Measurements from ENCODE around the gene PREX1. TPM values are rescaled to one million over a fixed set of nuclear protein-coding genes. Genes with fewer than 3 reads are reported as not detected.
A peak's percentile ranks its signal among the peaks of the same experiment; 100 is the strongest.

Gene PREX1
- total RNA-seq, 4 donors from 2014 or later = 7.5 to 10.9 (median 9.1) TPM

GRCh38 chr20:48729538-48729937 is 98.3 kb downstream of the PREX1 start:
- DNase-seq (no peak), ATAC-seq (no peak)
- peaks cover 0 to 3% of the 10 kb centered on the region in 2 donors for H3K4me1 ChIP-seq
- H3K27me3 ChIP-seq = no peaks in the 10 kb centered on the region
- intact Hi-C loops (cut with DNase I; ENCODE audit: low total_unique reads) (no loop called here), in situ Hi-C loops (cut with MboI; ENCODE audit: low sequenced_read_pairs in 4 of 4) (no loop called here)
- H3K27ac ChIP-seq = no peak overlapping the region
- no peak overlapping the region for H3K4me3 ChIP-seq
- H3K9me3 ChIP-seq = no peaks in the 10 kb centered on the region
- no peak for TF ChIP-seq POLR2A (IDR thresholded peaks at IDR 0.05)
- TF ChIP-seq, protein P1, sequence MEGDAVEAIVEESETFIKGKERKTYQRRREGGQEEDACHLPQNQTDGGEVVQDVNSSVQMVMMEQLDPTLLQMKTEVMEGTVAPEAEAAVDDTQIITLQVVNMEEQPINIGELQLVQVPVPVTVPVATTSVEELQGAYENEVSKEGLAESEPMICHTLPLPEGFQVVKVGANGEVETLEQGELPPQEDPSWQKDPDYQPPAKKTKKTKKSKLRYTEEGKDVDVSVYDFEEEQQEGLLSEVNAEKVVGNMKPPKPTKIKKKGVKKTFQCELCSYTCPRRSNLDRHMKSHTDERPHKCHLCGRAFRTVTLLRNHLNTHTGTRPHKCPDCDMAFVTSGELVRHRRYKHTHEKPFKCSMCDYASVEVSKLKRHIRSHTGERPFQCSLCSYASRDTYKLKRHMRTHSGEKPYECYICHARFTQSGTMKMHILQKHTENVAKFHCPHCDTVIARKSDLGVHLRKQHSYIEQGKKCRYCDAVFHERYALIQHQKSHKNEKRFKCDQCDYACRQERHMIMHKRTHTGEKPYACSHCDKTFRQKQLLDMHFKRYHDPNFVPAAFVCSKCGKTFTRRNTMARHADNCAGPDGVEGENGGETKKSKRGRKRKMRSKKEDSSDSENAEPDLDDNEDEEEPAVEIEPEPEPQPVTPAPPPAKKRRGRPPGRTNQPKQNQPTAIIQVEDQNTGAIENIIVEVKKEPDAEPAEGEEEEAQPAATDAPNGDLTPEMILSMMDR (IDR thresholded peaks at IDR 0.05 in 4 of 5, conservative IDR thresholded peaks at IDR 0.05 in 1 of 5) = no peak
- no peaks in the 10 kb centered on the region for H3K36me3 ChIP-seq

DNA sequence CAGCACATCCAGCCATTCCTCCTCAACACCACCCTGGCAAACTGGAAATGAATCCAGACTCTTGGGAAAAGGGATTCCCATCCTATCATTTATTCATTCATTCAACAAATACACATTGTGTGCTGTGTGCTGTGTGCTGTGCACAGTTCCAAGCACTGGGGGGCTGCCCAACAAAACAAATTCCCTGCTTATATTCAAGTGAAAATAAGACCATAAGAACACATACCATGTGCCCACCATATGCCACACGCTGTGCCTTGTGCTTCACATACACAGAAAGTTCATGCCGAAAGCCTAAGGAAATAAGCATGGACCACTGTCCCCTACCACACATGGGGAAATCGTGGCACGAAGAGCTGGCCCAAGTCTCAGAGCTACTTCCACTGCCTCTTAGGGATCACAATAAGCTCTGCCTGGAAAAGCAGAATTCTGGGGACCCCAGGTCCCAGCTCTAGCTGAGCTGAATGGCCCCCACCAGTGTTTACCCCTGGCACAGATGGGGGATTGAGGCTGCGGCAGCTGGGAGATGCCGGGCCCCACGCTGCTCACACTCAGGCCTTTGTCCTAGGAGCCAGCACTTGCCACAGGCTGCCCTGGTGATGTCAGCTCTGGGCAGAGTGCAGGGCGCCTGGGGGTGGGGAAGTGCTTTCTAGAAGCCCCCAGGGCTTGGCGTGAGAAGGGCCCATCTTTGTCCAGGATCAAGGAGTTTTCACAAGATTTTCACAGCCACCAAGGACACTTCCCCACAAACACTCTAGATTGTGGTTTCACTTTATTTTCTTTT is 99.6 kb downstream of the PREX1 start:
- Histone ChIP-seq H3K27me3 (no peaks in the 10 kb centered on the region), H3K36me3 (no peaks in the 10 kb centered on the region), H3K27ac (no peak overlapping the region), H3K4me1 (peaks cover under 1 to 14% of the 10 kb centered on the region in 2 donors), H3K4me3 (no peak overlapping the region), H3K9me3 (no peaks in the 10 kb centered on the region)
- intact Hi-C loops (cut with DNase I; ENCODE audit: low total_unique reads) = no loop called here
- TF ChIP-seq, protein P1 (IDR thresholded peaks at IDR 0.05 in 4 of 5, conservative IDR thresholded peaks at IDR 0.05 in 1 of 5) = no peak
- TF ChIP-seq POLR2A (IDR thresholded peaks at IDR 0.05) = no peak
- no peak for DNase-seq
- in situ Hi-C loops (cut with MboI; ENCODE audit: low sequenced_read_pairs in 4 of 4) = no loop called here
- no peak for ATAC-seq

DNA sequence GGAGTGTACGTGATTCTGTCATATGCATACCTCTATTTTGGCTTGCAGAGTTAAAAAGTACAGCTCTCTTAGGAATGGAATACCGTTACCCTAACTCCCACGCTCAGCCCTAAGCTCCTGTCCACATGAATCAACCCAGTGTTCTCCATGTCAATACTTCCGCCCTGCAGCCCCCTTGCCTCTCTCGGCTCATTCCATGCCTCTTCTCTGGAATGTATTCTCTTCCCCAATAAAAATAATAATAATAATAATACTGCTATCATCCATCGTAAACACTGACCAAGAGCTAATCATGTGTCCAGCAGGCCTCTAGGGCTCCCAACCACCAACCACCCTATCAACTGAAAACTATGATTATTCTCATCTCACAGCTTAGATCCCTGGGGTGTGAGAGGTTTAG is 100.6 kb downstream of the PREX1 start:
- no peaks in the 10 kb centered on the region for H3K27me3 ChIP-seq
- peaks cover 11 to 24% of the 10 kb centered on the region in 2 donors for H3K4me1 ChIP-seq
- H3K27ac ChIP-seq = no peak overlapping the region
- in situ Hi-C loops (cut with MboI; ENCODE audit: low sequenced_read_pairs in 4 of 4) (no loop called here), intact Hi-C loops (cut with DNase I; ENCODE audit: low total_unique reads) (no loop called here)
- no peak for ATAC-seq
- TF ChIP-seq POLR2A (IDR thresholded peaks at IDR 0.05) = no peak
- TF ChIP-seq, protein P1 (IDR thresholded peaks at IDR 0.05 in 4 of 5, conservative IDR thresholded peaks at IDR 0.05 in 1 of 5) = no peak
- H3K4me3 ChIP-seq = no peak overlapping the region
- no peaks in the 10 kb centered on the region for H3K36me3 ChIP-seq
- no peak for DNase-seq
- H3K9me3 ChIP-seq = no peaks in the 10 kb centered on the region

GRCh38 chr20:48725555-48725991 is 102.2 kb downstream of the PREX1 start:
- ATAC-seq (peak in 1 of 2 donors; percentile 25), DNase-seq (no peak)
- peaks cover 13 to 30% of the 10 kb centered on the region in 2 donors for H3K4me1 ChIP-seq
- H3K36me3 ChIP-seq = no peaks in the 10 kb centered on the region
- in situ Hi-C loops (cut with MboI; ENCODE audit: low sequenced_read_pairs in 4 of 4) (no loop called here), intact Hi-C loops (cut with DNase I; ENCODE audit: low total_unique reads) (no loop called here)
- peak overlapping the region in 1 of 4 donors; percentile 78 for H3K27ac ChIP-seq
- H3K4me3 ChIP-seq = no peak overlapping the region
- no peaks in the 10 kb centered on the region for H3K9me3 ChIP-seq
- TF ChIP-seq, protein P1 (IDR thresholded peaks at IDR 0.05 in 4 of 5, conservative IDR thresholded peaks at IDR 0.05 in 1 of 5) = no peak
- TF ChIP-seq POLR2A (IDR thresholded peaks at IDR 0.05) = no peak
- no peaks in the 10 kb centered on the region for H3K27me3 ChIP-seq

Data from gastrocnemius medialis (tissue), 4 donors.